Measurements from ENCODE around the gene GRIN2A.

Gene GRIN2A

DNA sequence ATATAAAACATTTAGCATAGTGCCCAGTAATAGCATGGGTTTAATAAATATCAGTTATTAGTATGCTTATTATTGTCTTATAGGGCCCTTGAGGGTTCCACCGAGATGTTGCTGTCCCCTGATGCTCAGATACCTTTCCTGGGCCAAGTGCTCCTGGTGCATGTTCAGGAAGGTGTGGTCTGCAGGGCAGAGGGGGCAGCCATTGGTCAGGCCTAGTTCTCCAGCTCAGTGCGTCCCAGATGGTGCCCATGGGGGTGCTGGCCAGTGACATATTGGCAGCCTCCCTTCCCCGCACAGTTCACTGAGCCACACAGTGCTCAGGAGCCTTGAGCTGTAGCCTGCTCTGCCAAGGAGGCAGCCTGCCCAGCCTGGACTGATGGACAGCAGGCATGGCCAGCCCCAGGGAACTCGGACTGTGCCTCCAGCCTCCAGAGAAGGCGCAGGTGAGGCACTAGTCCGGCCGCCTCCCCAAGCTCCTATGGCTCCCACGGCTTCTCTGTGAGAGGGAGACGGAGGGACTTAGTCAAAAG is 7.7 kb upstream of the GRIN2A start:
- Histone ChIP-seq H3K4me3 (ENCODE audit: severe bottlenecking) (no peak overlapping the region), H3K9me3 (ENCODE audit: severe bottlenecking) (no peaks in the 10 kb centered on the region), H3K27me3 (ENCODE audit: insufficient read depth, poor library complexity, severe bottlenecking) (no peaks in the 10 kb centered on the region), H3K27ac (ENCODE audit: poor library complexity, severe bottlenecking) (no peak overlapping the region), H3K4me1 (ENCODE audit: insufficient read depth, poor library complexity, severe bottlenecking) (no peaks in the 10 kb centered on the region), H3K36me3 (ENCODE audit: low read depth) (no peaks in the 10 kb centered on the region)
- TF ChIP-seq, protein P1, sequence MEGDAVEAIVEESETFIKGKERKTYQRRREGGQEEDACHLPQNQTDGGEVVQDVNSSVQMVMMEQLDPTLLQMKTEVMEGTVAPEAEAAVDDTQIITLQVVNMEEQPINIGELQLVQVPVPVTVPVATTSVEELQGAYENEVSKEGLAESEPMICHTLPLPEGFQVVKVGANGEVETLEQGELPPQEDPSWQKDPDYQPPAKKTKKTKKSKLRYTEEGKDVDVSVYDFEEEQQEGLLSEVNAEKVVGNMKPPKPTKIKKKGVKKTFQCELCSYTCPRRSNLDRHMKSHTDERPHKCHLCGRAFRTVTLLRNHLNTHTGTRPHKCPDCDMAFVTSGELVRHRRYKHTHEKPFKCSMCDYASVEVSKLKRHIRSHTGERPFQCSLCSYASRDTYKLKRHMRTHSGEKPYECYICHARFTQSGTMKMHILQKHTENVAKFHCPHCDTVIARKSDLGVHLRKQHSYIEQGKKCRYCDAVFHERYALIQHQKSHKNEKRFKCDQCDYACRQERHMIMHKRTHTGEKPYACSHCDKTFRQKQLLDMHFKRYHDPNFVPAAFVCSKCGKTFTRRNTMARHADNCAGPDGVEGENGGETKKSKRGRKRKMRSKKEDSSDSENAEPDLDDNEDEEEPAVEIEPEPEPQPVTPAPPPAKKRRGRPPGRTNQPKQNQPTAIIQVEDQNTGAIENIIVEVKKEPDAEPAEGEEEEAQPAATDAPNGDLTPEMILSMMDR (IDR thresholded peaks at IDR 0.05; ENCODE audit: poor library complexity, severe bottlenecking) = no peak
- no peak for DNase-seq (ENCODE audit: low spot score)
- ATAC-seq (ENCODE audit: low read depth) = no peak

DNA sequence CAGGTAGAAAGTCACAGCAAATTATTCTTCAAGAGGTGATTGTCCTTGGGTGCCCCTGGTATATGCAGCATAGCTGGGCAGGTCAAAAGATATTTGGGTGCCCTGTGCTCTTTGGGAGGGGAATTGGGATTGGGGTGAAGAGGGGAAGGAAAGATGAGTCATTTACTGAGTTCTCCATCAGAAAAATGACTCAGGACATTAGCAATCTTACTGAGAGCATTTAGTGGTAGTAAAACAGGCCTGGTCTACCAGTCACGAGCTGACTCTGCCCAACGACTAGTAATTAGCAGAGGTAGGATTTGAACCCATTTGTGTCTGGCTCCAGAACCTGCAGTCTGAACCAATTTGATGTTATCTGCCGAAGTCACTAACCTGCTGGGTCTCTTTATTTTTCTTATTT is 6.0 kb upstream of the GRIN2A start:
- no peak overlapping the region for H3K27ac ChIP-seq (ENCODE audit: poor library complexity, severe bottlenecking)
- no peak for DNase-seq (ENCODE audit: low spot score)
- H3K4me1 ChIP-seq (ENCODE audit: insufficient read depth, poor library complexity, severe bottlenecking) = no peaks in the 10 kb centered on the region
- ATAC-seq (ENCODE audit: low read depth) = peak; percentile 49; the same call in 1 of the 3 replicates
- H3K4me3 ChIP-seq (ENCODE audit: severe bottlenecking) = no peak overlapping the region
- H3K9me3 ChIP-seq (ENCODE audit: severe bottlenecking) = no peaks in the 10 kb centered on the region
- TF ChIP-seq, protein P1 (IDR thresholded peaks at IDR 0.05; ENCODE audit: poor library complexity, severe bottlenecking) = no peak
- H3K36me3 ChIP-seq (ENCODE audit: low read depth) = no peaks in the 10 kb centered on the region
- peaks cover 16% of the 10 kb centered on the region for H3K27me3 ChIP-seq (ENCODE audit: insufficient read depth, poor library complexity, severe bottlenecking)

DNA sequence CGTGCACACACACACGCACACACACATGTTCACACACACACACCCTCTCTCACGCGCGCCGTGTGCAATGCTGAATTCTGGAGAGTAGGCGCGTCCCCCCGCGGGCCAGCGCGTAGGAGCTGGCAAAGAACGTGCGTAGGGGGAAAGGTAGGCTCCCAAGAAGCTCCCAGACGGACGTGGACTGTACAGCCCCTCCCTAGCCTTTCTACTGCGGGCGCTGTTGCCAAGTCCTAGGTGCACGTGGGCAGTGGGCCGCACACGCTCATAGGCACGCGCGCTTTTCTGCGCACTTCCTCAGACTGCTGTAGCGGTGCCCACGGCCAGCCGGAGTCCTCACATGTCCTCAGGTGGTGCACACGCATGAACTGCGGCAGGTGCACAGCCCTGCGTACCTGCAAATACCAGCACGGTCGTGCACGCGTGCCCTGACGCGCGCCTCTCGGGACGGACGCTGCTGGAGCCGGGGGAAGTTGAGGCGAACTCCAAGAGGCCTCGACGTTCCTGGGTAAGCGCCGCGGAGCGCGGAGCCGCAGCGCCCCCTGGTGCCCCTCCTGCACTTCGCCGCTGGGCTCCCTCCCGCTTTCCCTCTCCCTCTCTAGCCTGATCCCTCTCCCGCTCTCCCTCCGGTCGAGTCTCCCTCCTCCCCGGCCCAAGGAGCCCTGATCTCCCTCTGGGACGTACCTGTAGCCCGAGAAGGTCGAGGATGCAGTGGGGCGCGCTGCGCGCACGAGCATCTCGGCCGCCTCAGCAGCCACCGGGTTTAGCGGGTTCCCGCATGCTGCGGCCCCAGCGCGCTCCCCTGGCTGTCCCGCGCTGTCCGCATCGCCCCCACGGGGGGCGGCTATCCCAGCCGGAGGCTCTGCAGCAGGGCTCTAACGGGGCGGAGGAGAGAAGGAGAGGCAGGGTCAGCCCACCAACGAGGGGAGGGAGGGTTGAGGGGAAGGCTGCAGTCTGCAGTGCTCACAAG is 749 bp downstream of the GRIN2A start:
- Histone ChIP-seq H3K4me1 (ENCODE audit: insufficient read depth, poor library complexity, severe bottlenecking) (no peaks in the 10 kb centered on the region), H3K9me3 (ENCODE audit: severe bottlenecking) (no peaks in the 10 kb centered on the region), H3K27me3 (ENCODE audit: insufficient read depth, poor library complexity, severe bottlenecking) (peaks cover 56% of the 10 kb centered on the region), H3K4me3 (ENCODE audit: severe bottlenecking) (no peak overlapping the region), H3K36me3 (ENCODE audit: low read depth) (no peaks in the 10 kb centered on the region), H3K27ac (ENCODE audit: poor library complexity, severe bottlenecking) (no peak overlapping the region)
- ATAC-seq (ENCODE audit: low read depth) (peak; percentile 79), DNase-seq (ENCODE audit: low spot score) (no peak)
- TF ChIP-seq, protein P1 (IDR thresholded peaks at IDR 0.05; ENCODE audit: poor library complexity, severe bottlenecking) = peak; percentile 78

DNA sequence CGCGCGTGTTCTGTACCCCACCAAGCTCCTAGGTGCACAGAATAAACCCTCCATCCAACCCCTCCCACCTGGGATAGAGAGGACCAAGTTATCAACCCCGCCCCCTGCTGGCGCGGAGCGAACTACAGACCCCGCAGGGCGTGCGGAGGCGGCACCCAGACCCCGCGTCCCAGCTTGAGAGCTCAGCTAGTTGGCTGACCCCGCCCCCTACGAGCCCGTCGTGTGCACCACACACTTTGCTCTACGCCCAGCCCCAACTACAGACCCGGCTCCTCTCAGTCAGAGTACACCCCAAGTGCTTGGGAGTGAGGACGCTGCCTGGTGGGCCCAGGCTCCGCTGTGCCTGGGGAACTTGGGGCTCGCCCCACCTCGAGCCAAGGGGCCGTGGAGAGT is 1.5 kb downstream of the GRIN2A start:
- no peak overlapping the region for H3K27ac ChIP-seq (ENCODE audit: poor library complexity, severe bottlenecking)
- peaks cover 56% of the 10 kb centered on the region for H3K27me3 ChIP-seq (ENCODE audit: insufficient read depth, poor library complexity, severe bottlenecking)
- no peaks in the 10 kb centered on the region for H3K36me3 ChIP-seq (ENCODE audit: low read depth)
- TF ChIP-seq, protein P1 (IDR thresholded peaks at IDR 0.05; ENCODE audit: poor library complexity, severe bottlenecking) = no peak
- DNase-seq (ENCODE audit: low spot score) (no peak), ATAC-seq (ENCODE audit: low read depth) (no peak)
- H3K9me3 ChIP-seq (ENCODE audit: severe bottlenecking) = no peaks in the 10 kb centered on the region
- H3K4me3 ChIP-seq (ENCODE audit: severe bottlenecking) = no peak overlapping the region
- no peaks in the 10 kb centered on the region for H3K4me1 ChIP-seq (ENCODE audit: insufficient read depth, poor library complexity, severe bottlenecking)
